Lower leg skin (tissue), 4 donors: ENCODE data around the gene ZNF225. TPM values are rescaled to one million over a fixed set of nuclear protein-coding genes. Genes with fewer than 3 reads are reported as not detected.
A peak's percentile ranks its signal among the peaks of the same experiment; 100 is the strongest.

Experiments used
- DNase-seq, 2 donors: peaks; one replicate each; pipeline ENCODE4 v3.0.0-alpha.2; 2019; ENCODE audit warnings: low spot score in 2 of 2
- H3K4me3 ChIP-seq: fragments of 200-600 bp; sonication (generic); 2 replicates; pipeline ENCODE4 v1.5.1; 2017; ENCODE audit warnings: mild to moderate bottlenecking, low read depth; ENCODE audit not compliant: poor library complexity, severe bottlenecking
- POLR2A ChIP-seq, 2 donors: fragments of 450-650 bp; IDR thresholded peaks; one replicate each; pipeline ENCODE4 v1.6.1; 2016 to 2017; ENCODE audit warnings: antibody characterized with exemption in 2 of 2, mild to moderate bottlenecking in 1 of 2, moderate library complexity in 1 of 2
- WGBS, 2 donors: methylation state at CpG; one replicate each; pipeline ENCODE4 v1.1.5; 2018; 5-methylcytosine and 5-hydroxymethylcytosine counted together
- intact Hi-C: fragments of 100-400 bp; cut with DNase I; formaldehyde crosslinking; loops from one replicate; pipeline ENCODE4 v1.15.0; 2023; ENCODE audit warnings: low total_unique reads
- total RNA-seq, 4 donors: library from RNA; depleted of rRNA; stranded (reverse); fragments of >200 nt; gene quantifications; one replicate each; pipeline ENCODE4 v1.1.0, GENCODE V29; 2016
- TF ChIP-seq, protein P1 (sequence below), 3 donors: fragments of 450-650 bp; IDR thresholded peaks; one replicate each; pipeline ENCODE4 v1.5.1; 2016; ENCODE audit warnings: antibody characterized with exemption in 3 of 3, mild to moderate bottlenecking in 3 of 3, moderate library complexity in 2 of 3

The ZNF225 gene
- total RNA-seq, 4 donors from 2014 or later: 1.5 to 3.3 (median 2.4) TPM

DNA sequence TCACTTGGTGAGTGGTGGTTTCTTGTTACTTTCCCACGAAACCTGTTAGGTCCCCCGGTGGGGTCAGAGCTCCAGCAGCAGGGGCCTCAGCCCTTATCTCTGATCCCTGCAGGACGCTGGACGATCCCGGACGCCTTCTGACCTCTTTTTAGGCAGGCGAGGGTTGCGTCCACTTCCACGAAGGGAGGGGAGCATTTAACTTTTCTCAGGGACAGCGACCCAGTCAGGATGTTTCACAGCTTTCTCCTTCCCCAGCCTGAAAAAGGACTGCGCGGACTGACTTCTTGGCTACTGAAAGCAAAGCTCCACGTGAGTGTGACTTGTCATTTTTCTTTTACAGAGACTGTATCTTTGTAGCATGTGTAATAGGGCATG is 28.8 kb downstream of the ZNF225 start:
- 8 to 11% methylated on average over 11 to 13 of the region's 13 CpGs for WGBS, 2 donors
- TF ChIP-seq POLR2A (IDR thresholded peaks at IDR 0.05): no peak
- TF ChIP-seq, protein P1, sequence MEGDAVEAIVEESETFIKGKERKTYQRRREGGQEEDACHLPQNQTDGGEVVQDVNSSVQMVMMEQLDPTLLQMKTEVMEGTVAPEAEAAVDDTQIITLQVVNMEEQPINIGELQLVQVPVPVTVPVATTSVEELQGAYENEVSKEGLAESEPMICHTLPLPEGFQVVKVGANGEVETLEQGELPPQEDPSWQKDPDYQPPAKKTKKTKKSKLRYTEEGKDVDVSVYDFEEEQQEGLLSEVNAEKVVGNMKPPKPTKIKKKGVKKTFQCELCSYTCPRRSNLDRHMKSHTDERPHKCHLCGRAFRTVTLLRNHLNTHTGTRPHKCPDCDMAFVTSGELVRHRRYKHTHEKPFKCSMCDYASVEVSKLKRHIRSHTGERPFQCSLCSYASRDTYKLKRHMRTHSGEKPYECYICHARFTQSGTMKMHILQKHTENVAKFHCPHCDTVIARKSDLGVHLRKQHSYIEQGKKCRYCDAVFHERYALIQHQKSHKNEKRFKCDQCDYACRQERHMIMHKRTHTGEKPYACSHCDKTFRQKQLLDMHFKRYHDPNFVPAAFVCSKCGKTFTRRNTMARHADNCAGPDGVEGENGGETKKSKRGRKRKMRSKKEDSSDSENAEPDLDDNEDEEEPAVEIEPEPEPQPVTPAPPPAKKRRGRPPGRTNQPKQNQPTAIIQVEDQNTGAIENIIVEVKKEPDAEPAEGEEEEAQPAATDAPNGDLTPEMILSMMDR (IDR thresholded peaks at IDR 0.05): no peak
- intact Hi-C loops: no loop called here
- no peak for DNase-seq
- peak overlapping the region; percentile 95 for H3K4me3 ChIP-seq

GRCh38 chr19:44149776-44150175 is 36.6 kb downstream of the ZNF225 start:
- TF ChIP-seq, protein P1 (IDR thresholded peaks at IDR 0.05): no peak
- no peak for TF ChIP-seq POLR2A (IDR thresholded peaks at IDR 0.05)
- WGBS, 2 donors: 93 to 98% methylated on average over 4 of the region's 4 CpGs
- H3K4me3 ChIP-seq: no peak overlapping the region
- no peak for DNase-seq
- intact Hi-C loops: no loop called here

GRCh38 chr19:44151491-44151890 is 38.3 kb downstream of the ZNF225 start:
- WGBS, 2 donors: 96 to 98% methylated on average over 5 of the region's 5 CpGs
- H3K4me3 ChIP-seq: no peak overlapping the region
- TF ChIP-seq, protein P1 (IDR thresholded peaks at IDR 0.05): no peak
- TF ChIP-seq POLR2A (IDR thresholded peaks at IDR 0.05): no peak
- no peak for DNase-seq
- intact Hi-C loops: no loop called here

GRCh38 chr19:44156475-44156874 is 43.3 kb downstream of the ZNF225 start:
- intact Hi-C loops: no loop called here

DNA sequence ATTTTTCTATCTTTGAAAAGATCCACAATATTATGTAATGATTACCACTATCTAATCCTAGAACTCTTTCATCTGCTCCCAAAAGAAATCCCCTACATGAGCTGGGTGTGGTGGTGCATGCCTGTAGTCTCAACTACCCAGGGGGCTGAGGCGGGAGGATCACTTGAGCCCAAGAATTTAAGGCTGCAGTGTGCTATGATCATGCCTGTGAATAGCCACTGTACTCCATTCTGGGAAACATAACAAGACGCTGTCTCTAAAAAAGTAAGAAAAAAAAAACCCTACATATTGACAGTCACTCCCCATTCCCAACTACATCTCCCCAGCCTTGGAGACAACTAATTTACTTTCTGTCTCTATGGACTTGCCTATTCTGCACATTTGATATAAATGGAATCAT is 50.6 kb downstream of the ZNF225 start:
- intact Hi-C loops: no loop called here
- 87 to 94% methylated on average over 2 of the region's 2 CpGs for WGBS, 2 donors
- DNase-seq: no peak
- no peak overlapping the region for H3K4me3 ChIP-seq
- no peak for TF ChIP-seq POLR2A (IDR thresholded peaks at IDR 0.05)
- TF ChIP-seq, protein P1 (IDR thresholded peaks at IDR 0.05): no peak

More at GRCh38 chr19:44156475-44156874, 43.3 kb downstream of the ZNF225 start:
- TF ChIP-seq POLR2A (IDR thresholded peaks at IDR 0.05): no peak
- TF ChIP-seq, protein P1 (IDR thresholded peaks at IDR 0.05): no peak
- no peak overlapping the region for H3K4me3 ChIP-seq
- WGBS, 2 donors: 95 to 98% methylated on average over 2 of the region's 2 CpGs
- DNase-seq: no peak

DNA sequence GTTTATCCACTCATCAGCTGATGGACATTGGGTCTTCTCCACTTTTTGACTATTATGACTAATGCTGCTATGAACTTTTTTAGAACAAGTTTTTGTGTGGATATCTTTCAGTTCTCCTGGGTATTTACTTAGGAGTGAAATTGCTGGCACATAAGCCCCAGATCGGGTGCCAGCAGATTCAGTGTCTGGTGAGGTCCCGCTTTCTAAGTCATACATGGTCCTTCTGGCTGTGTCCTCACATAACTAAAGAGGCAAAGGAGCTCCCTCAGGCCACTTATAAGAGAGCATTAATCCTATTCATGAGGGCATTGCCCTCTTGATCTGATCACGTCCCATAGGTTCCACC is 51.1 kb downstream of the ZNF225 start:
- intact Hi-C loops: no loop called here
- H3K4me3 ChIP-seq: no peak overlapping the region
- WGBS, 2 donors: 56 to 64% methylated on average over 3 of the region's 3 CpGs
- no peak for DNase-seq
- no peak for TF ChIP-seq POLR2A (IDR thresholded peaks at IDR 0.05)
- TF ChIP-seq, protein P1 (IDR thresholded peaks at IDR 0.05): no peak
